HepG2 (cell line): ENCODE measurements around the gene TMED5. TPM values are rescaled to one million over a fixed set of nuclear protein-coding genes. Genes with fewer than 3 reads are reported as not detected.
A peak's percentile ranks its signal among the peaks of the same experiment; 100 is the strongest.

Source experiments
- KLF15 ChIP-seq: sonication (generic); formaldehyde crosslinking; IDR thresholded peaks from 2 replicates; pipeline ENCODE4 v1.8.1; 2023; ENCODE audit warnings: borderline replicate concordance, mild to moderate bottlenecking, inconsistent platforms, missing genetic modification reagents, mixed read lengths
- NBN ChIP-seq: fragments of 450-650 bp; conservative IDR thresholded peaks from 2 replicates; pipeline ENCODE4 v1.6.1; 2017
- NFKBIZ ChIP-seq: IDR thresholded peaks from 2 replicates; pipeline ENCODE4 v1.6.1; 2018; ENCODE audit warnings: missing genetic modification reagents, missing compliant biosample characterization
- NRL ChIP-seq: sonication (generic); formaldehyde crosslinking; IDR thresholded peaks from 2 replicates; pipeline ENCODE4 v1.5.0; 2020; ENCODE audit warnings: missing genetic modification reagents, mild to moderate bottlenecking, moderate library complexity, borderline replicate concordance
- RAD51 ChIP-seq: fragments of 450-650 bp; IDR thresholded peaks from 2 replicates; pipeline ENCODE4 v1.6.1; 2016; ENCODE audit warnings: borderline replicate concordance
- SATB2 ChIP-seq: sonication (generic); formaldehyde crosslinking; IDR thresholded peaks from 2 replicates; pipeline ENCODE4 v1.5.0; 2020; ENCODE audit warnings: missing genetic modification reagents
- SIN3A ChIP-seq: IDR thresholded peaks from 2 replicates; pipeline ENCODE4 v1.6.1; 2011; ENCODE audit warnings: low read depth, mild to moderate bottlenecking, control low read depth, low read length, borderline replicate concordance
- SP140L ChIP-seq: sonication (generic); formaldehyde crosslinking; IDR thresholded peaks from 2 replicates; pipeline ENCODE4 v1.4.0; 2020; ENCODE audit warnings: missing genetic modification reagents, borderline replicate concordance
- STAG1 ChIP-seq: sonication (generic); formaldehyde crosslinking; IDR thresholded peaks from 2 replicates; pipeline ENCODE4 v1.4.0; 2020; ENCODE audit warnings: missing genetic modification reagents
- TP53 ChIP-seq: sonication (generic); formaldehyde crosslinking; conservative IDR thresholded peaks from 2 replicates; pipeline ENCODE4 v1.4.0; 2020; ENCODE audit warnings: missing genetic modification reagents
- ZBTB42 ChIP-seq: sonication (generic); formaldehyde crosslinking; IDR thresholded peaks from 2 replicates; pipeline ENCODE4 v1.5.0; 2020; ENCODE audit warnings: mild to moderate bottlenecking, missing genetic modification reagents
- ZKSCAN5 ChIP-seq: sonication (generic); formaldehyde crosslinking; IDR thresholded peaks from 2 replicates; pipeline ENCODE4 v1.5.1; 2020; ENCODE audit warnings: mild to moderate bottlenecking, missing genetic modification reagents
- ZNF224 ChIP-seq: sonication (generic); formaldehyde crosslinking; IDR thresholded peaks from 2 replicates; pipeline ENCODE4 v1.5.0; 2020; ENCODE audit warnings: mild to moderate bottlenecking, missing genetic modification reagents
- ZNF331 ChIP-seq: sonication (generic); formaldehyde crosslinking; IDR thresholded peaks from 2 replicates; pipeline ENCODE4 v1.4.0; 2020; ENCODE audit warnings: missing genetic modification reagents
- ZNF615 ChIP-seq: sonication (generic); formaldehyde crosslinking; IDR thresholded peaks from 2 replicates; pipeline ENCODE4 v1.5.0; 2020; ENCODE audit warnings: mild to moderate bottlenecking, missing genetic modification reagents, borderline replicate concordance
- ZNF629 ChIP-seq: sonication (generic); formaldehyde crosslinking; conservative IDR thresholded peaks from 2 replicates; pipeline ENCODE4 v1.5.0; 2020; ENCODE audit warnings: missing genetic modification reagents
- polyA plus RNA-seq, 8 experiments: library from polyadenylated mRNA; depleted of rRNA in 3 of 8; stranded (reverse) in 7 of 8; unstranded in 1 of 8; fragments of >200 nt; fragmentation: Illumina TruSeq in 4 of 8; extraction: Trizol in 4 of 8; gene quantifications; 2 replicates each; pipeline versions ENCODE4 v1.2.1 to v1.2.3, GENCODE V29; 2011 to 2016; ENCODE audit warnings: low read depth in 4 of 8, missing spikeins in 1 of 8, mixed read lengths in 1 of 8; ENCODE audit not compliant: insufficient read depth in 1 of 8
- total RNA-seq, 5 experiments: library from RNA; depleted of rRNA; stranded (reverse); fragments of >200 nt; fragmentation: Illumina TruSeq; extraction: Trizol; gene quantifications; 2 replicates each; pipeline ENCODE4 v1.2.3, GENCODE V29; 2016; ENCODE audit warnings: low read depth in 1 of 5
- TF ChIP-seq, protein P1 (sequence below): sonication (generic); formaldehyde crosslinking; IDR thresholded peaks from 2 replicates; pipeline ENCODE4 v1.4.0; 2020; ENCODE audit warnings: missing genetic modification reagents, borderline replicate concordance
- TF ChIP-seq, protein P2 (sequence below): sonication (generic); formaldehyde crosslinking; IDR thresholded peaks from 2 replicates; pipeline ENCODE4 v1.5.1; 2020; ENCODE audit warnings: mild to moderate bottlenecking, missing genetic modification reagents, moderate library complexity
- TF ChIP-seq, protein P3 (sequence below): sonication (generic); formaldehyde crosslinking; IDR thresholded peaks from 2 replicates; pipeline ENCODE4 v1.5.1; 2020; ENCODE audit warnings: missing genetic modification reagents, mild to moderate bottlenecking, borderline replicate concordance
- TF ChIP-seq, protein P4 (sequence below): sonication (generic); formaldehyde crosslinking; IDR thresholded peaks from 2 replicates; pipeline ENCODE4 v1.5.0; 2020; ENCODE audit warnings: missing genetic modification reagents

Gene TMED5
- total and polyA plus RNA-seq, 2 of the 13 experiments (the other 11 are each of a cell fraction or from before 2014, with no cell fraction given), result 58.1 to 99.0 TPM

DNA sequence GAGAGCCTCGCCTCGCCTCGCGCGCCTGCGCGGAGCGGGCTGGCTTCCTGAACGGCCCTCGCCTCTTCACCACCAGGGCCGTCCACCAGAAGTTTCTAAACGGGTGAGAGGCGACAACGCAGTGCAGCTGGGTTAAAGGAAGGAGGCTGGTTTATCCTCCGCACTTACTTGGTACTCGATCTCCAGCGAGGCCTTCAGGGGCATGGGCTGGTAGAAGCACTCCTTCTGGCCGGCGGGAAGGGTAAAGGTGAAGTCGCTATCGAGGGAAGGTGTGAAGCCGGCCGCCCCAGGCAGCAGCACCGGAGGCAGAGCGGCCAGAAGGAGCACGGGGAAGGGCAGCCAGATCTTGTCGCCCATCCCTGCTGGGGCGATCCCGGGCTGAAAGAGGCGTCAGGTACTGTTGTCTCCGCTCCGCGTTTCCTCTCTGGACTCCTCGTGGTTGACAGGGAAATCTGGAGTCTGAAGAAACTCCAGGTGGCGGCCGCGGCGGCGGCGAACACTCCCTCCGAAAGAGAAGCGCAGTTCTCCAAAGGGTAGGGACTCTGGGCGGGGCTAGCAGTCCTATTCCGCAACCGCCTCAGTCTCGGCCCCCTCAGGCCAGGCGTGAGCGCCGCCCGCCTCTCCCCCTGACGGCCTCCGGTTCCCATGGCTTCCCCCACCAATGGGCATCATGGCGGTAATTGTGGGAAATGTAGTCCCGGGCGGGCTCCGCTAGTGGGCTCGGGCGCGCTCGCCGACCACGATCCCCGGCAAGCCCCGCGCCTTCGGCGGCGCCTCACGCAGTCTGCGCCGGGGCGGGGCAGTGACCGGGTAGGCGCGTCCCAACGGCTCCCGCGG is at the start of gene TMED5 (continued):
- peak; percentile 38 for TF ChIP-seq ZNF331 (CRISPR knock-in tag)
- TF ChIP-seq SP140L (CRISPR knock-in tag), result no peak
- TF ChIP-seq KLF15 (CRISPR knock-in tag), result peak; percentile 45
- TF ChIP-seq STAG1 (CRISPR knock-in tag), result no peak; the same call in 1 of the 2 replicates
- no peak; the same call in 1 of the 2 replicates for TF ChIP-seq ZNF629 (CRISPR knock-in tag)
- TF ChIP-seq, protein P1, sequence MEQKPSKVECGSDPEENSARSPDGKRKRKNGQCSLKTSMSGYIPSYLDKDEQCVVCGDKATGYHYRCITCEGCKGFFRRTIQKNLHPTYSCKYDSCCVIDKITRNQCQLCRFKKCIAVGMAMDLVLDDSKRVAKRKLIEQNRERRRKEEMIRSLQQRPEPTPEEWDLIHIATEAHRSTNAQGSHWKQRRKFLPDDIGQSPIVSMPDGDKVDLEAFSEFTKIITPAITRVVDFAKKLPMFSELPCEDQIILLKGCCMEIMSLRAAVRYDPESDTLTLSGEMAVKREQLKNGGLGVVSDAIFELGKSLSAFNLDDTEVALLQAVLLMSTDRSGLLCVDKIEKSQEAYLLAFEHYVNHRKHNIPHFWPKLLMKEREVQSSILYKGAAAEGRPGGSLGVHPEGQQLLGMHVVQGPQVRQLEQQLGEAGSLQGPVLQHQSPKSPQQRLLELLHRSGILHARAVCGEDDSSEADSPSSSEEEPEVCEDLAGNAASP (CRISPR knock-in tag), result no peak; the same call in none of the 2 replicates
- TF ChIP-seq, protein P2, sequence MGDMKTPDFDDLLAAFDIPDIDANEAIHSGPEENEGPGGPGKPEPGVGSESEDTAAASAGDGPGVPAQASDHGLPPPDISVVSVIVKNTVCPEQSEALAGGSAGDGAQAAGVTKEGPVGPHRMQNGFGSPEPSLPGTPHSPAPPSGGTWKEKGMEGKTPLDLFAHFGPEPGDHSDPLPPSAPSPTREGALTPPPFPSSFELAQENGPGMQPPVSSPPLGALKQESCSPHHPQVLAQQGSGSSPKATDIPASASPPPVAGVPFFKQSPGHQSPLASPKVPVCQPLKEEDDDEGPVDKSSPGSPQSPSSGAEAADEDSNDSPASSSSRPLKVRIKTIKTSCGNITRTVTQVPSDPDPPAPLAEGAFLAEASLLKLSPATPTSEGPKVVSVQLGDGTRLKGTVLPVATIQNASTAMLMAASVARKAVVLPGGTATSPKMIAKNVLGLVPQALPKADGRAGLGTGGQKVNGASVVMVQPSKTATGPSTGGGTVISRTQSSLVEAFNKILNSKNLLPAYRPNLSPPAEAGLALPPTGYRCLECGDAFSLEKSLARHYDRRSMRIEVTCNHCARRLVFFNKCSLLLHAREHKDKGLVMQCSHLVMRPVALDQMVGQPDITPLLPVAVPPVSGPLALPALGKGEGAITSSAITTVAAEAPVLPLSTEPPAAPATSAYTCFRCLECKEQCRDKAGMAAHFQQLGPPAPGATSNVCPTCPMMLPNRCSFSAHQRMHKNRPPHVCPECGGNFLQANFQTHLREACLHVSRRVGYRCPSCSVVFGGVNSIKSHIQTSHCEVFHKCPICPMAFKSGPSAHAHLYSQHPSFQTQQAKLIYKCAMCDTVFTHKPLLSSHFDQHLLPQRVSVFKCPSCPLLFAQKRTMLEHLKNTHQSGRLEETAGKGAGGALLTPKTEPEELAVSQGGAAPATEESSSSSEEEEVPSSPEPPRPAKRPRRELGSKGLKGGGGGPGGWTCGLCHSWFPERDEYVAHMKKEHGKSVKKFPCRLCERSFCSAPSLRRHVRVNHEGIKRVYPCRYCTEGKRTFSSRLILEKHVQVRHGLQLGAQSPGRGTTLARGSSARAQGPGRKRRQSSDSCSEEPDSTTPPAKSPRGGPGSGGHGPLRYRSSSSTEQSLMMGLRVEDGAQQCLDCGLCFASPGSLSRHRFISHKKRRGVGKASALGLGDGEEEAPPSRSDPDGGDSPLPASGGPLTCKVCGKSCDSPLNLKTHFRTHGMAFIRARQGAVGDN (CRISPR knock-in tag), result peak; percentile 98
- TF ChIP-seq, protein P3, sequence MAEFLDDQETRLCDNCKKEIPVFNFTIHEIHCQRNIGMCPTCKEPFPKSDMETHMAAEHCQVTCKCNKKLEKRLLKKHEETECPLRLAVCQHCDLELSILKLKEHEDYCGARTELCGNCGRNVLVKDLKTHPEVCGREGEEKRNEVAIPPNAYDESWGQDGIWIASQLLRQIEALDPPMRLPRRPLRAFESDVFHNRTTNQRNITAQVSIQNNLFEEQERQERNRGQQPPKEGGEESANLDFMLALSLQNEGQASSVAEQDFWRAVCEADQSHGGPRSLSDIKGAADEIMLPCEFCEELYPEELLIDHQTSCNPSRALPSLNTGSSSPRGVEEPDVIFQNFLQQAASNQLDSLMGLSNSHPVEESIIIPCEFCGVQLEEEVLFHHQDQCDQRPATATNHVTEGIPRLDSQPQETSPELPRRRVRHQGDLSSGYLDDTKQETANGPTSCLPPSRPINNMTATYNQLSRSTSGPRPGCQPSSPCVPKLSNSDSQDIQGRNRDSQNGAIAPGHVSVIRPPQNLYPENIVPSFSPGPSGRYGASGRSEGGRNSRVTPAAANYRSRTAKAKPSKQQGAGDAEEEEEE (CRISPR knock-in tag), result no peak
- peak; percentile 89 for TF ChIP-seq NRL (CRISPR knock-in tag)
- TF ChIP-seq ZNF615 (CRISPR knock-in tag), result no peak
- TF ChIP-seq RAD51, result no peak
- TF ChIP-seq SATB2 (CRISPR knock-in tag), result peak; percentile 52; the same call in 1 of the 2 replicates
- TF ChIP-seq, protein P4, sequence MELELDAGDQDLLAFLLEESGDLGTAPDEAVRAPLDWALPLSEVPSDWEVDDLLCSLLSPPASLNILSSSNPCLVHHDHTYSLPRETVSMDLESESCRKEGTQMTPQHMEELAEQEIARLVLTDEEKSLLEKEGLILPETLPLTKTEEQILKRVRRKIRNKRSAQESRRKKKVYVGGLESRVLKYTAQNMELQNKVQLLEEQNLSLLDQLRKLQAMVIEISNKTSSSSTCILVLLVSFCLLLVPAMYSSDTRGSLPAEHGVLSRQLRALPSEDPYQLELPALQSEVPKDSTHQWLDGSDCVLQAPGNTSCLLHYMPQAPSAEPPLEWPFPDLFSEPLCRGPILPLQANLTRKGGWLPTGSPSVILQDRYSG (CRISPR knock-in tag), result 0 out of 2 replicates have a peak, but pooled peaks have one; percentile 57
- TF ChIP-seq ZKSCAN5 (CRISPR knock-in tag), result 0 out of 2 replicates have a peak, but pooled peaks have one; percentile 24
- 0 out of 2 replicates have a peak, but pooled peaks have one; percentile 54 for TF ChIP-seq NFKBIZ (CRISPR knock-in tag)
- peak; percentile 64; the same call in 1 of the 2 replicates for TF ChIP-seq ZBTB42 (CRISPR knock-in tag)
- TF ChIP-seq SIN3A, result peak; percentile 98
- no peak for TF ChIP-seq NBN
- no peak; the same call in 1 of the 2 replicates for TF ChIP-seq ZNF224 (CRISPR knock-in tag)
- no peak for TF ChIP-seq TP53 (CRISPR knock-in tag)
